ENCODE measurements around the gene WDR62.
"Not testable (repeated sequence)": the region's sequence is repeated elsewhere in the genome, so short reads cannot be mapped to it uniquely, and the experiment has no call there.

Gene WDR62

GRCh38 chr19:36113425-36113824, 58.7 kb downstream of the WDR62 start:
- no peak for DNase-seq

- peak; percentile 48 for DNase-seq
These were observed 59.4 kb downstream of the WDR62 start for GRCh38 chr19:36113894-36114720.

DNA sequence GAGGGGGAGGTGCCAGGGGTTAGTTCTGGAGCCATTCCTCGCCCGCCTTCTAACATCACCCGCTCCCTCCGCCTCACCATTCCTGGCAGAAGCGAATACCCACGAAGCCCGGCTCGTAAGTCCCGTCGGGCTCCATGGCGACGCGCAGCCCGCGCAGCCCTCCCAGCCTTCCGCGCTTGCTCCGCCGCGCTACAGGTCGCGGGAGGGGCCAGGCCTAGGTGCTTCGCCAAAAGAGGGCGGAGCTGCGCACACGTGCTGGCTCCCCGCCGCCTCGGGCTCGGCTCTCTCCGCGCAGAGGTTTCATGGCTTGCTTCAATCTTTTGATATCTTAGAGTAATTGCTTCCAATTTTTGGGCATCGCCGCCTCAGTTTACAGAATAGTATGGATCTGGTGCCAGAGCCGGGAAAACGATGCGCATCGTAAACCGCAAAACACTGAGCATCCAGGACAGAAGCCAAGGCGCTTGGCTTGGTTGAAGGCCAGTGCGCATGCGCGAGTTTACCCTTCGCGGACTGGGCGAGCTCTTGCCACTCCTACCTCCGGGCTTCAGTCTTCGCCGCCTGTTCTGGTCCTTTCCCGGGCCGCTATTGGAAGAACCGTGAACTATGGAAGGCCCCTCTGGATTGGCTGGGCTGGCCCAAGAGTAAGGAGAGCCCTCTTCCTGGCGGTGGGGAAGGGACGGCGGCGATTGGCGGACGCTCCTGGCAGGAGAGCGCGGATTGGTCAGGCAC, 60.2 kb downstream of the WDR62 start, which contains the start of gene POLR2I:
POLR2I (minus strand) TSS at position 155 of the 732 bp plus-strand sequence; CDS start at position 136, 19 bp downstream.
- DNase-seq, result peak; percentile 100

DNA sequence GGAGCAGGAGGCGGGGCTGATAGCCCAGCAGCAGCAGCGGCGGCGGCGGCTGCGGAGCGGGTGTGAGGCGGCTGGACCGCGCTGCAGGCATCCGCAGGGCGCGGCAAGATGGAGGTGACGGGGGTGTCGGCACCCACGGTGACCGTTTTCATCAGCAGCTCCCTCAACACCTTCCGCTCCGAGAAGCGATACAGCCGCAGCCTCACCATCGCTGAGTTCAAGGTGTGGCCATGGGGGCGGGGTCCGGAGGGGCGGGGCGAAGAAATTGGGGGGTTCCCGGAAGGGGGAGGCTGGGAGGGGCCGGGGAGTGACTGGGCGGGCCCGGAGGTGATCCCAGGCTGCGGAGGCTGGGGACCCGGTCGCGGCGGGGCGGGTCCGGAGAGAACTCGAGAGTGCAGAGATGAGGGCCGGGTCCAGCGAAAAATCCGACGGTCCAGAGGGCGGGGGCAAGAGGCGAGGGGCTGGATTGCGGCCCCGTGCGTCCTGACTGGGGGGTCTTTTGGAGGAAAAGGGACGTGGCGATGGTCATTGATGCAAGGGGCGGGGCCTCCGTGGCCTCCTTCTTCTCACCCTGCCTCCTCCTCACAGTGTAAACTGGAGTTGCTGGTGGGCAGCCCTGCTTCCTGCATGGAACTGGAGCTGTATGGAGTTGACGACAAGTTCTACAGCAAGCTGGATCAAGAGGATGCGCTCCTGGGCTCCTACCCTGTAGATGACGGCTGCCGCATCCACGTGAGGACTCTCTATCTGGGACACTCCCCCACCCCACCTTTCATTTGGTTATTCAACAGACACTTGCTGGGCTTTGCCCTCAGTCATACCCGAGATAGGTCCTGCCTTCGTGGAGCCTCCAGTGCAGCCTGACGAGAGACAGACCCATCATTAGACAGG, 61.0 kb downstream of the WDR62 start, which contains the start of gene TBCB:
TBCB (plus strand) TSS at position 16 of the 891 bp plus-strand sequence; CDS start at position 109, 93 bp downstream.
- no peak for DNase-seq

- DNase-seq, result no peak
These were observed 61.6 kb downstream of the WDR62 start for GRCh38 chr19:36116344-36116637.

- DNase-seq, result no peak
These were observed 65.6 kb downstream of the WDR62 start for GRCh38 chr19:36120092-36120983.

GRCh38 chr19:36120984-36121358, 66.3 kb downstream of the WDR62 start:
- no peak for DNase-seq

GRCh38 chr19:36121486-36122124, 66.9 kb downstream of the WDR62 start:
- no peak for DNase-seq

DNA sequence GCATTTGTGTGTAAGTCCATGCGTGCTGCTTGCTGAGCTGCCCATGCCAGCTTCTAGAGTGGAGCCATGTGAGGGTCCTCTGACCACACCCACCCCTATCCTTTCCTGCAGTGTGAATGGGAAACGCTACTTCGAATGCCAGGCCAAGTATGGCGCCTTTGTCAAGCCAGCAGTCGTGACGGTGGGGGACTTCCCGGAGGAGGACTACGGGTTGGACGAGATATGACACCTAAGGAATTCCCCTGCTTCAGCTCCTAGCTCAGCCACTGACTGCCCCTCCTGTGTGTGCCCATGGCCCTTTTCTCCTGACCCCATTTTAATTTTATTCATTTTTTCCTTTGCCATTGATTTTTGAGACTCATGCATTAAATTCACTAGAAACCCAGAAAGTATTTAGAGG, 70.9 kb downstream of the WDR62 start:
- no peak for DNase-seq

- DNase-seq, result no peak
These were observed 73.7 kb downstream of the WDR62 start for GRCh38 chr19:36128392-36128736.

DNA sequence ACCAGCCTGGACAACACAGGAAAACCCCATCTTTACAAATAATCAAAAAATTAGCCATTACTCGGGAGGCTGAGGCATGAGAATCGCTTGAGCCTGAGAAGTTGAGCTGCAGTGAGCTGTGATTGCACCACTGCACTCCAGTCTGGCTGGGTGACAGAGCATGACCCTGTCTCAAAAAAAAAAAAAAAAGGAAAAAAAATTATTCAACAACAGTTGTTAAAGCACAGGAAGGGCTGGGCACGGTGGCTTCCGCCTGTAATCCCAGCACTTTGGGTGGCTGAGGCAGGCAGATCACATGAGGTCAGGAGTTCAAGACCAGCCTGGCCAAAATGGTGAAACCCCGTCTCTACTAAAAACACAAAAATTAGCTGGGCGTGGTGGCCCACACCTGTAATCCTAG, 76.5 kb downstream of the WDR62 start:
- DNase-seq, result not testable (repeated sequence)

- not testable (repeated sequence) for DNase-seq
These were observed 80.2 kb downstream of the WDR62 start for GRCh38 chr19:36134867-36135266.

DNA sequence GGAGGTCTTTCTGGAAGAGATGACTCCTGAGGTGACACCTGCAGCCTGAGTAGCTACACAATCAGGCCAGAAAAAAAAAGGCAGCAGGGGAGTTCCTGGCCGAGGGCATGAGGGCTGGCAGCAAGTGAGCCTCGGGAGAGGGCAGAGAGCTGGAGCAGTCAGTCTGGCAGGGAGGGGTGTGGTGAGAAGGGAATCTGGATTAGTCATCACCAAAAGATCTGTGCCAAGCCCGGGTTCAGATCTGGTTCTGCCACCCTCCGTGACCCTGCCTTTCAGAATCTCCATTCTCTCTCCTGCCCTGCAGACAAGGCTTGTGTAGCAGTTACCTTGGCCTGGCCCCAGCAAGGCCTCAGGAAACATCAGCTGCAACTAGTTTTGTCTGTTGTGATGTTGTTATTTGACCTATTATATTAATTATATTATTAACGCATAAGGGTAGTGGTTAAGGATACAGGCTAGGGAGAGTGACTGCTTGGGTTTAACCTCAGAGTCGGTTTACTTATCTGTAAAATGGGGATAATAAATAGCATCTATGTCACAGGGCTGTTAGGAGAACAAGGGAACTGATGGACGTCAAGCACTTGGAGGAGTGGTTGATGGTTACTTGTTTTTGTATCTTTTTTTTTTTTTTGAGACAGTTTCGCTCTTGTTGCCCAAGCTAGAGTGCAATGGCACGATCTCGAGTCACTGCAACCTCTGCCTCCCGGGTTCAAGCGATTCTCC, 82.4 kb downstream of the WDR62 start:
- DNase-seq, result peak; percentile 45

- no peak for DNase-seq
These were observed 84.4 kb downstream of the WDR62 start for GRCh38 chr19:36139120-36139472.

DNA sequence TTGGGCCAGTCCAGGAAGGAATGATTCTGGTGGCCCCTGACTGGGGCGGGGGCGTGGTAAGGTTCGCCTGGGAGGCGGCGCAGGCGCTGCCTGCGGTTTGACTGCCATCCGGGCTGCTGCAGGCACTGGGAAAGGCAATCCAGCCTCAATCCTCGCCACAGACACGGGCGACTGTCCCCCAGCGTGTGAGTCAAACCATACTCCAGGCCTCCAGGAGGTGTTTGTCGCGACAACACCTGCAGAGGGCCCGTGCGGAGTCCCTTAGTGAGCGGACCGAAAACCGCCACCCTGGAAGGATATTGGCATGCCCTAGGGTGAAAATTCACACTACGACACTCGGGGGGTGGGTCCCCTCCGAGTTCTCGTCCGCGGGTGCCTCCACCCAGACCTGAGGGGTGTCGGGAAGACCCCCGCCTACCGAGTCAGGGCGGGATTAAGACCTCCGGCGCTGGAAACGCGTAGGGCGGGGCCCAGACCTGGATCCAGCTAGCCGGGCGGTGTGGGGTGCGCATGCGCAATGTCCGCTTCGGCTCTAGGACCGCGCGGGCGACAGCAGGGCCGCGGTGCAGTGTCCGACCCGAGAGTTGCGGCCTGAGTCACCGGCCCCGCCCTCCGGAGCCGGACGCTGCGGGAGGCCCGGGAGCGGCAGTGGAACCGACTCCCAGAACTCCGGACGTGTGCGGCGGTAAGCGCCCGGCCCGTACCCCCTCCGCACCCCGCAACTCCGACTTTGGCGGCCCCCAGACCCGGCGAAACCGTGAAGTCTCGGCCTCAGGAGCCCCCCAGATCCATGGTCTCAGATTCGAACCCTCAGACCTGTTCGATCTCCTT, 85.0 kb downstream of the WDR62 start, which contains the start of gene CAPNS1:
CAPNS1 (plus strand) TSS at position 594 of the 831 bp plus-strand sequence. CDS start 946 bp downstream, outside the sequence.
- peak; percentile 95 for DNase-seq

DNA sequence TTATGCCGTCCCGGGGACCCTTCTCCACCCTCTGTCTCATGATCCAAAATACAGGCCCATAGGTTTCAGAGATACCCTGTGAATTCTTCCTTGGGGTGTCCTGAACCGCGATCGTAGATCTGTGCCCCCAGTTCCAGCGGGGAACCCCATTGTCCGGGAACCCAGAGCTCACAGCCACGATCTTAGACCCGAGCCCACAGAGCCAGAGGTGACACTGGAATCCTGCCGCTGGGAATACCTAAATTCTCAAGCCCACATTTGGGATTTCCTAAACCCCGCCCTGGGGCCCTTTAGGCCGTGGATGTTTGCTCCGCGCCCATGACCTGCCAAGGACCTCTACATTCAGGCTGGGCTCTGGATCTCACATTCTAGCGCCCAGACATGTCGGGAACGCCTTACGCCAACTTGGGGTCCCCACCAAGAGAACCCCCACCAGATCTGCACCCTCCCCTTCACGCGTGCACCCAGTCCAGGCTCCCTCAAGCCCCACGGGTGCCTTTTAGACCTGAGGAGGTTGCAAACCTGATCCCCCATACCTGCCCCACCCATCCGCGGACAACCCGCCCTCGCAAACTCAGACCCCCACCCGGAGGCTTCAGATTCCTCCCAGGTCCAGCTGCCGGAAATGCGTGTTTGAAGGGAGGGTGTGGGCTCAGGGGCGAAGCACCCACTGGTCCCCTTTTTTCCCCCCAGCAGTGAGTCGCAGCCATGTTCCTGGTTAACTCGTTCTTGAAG, 85.8 kb downstream of the WDR62 start:
- DNase-seq, result peak; percentile 73

- peak; percentile 86 for DNase-seq
These were observed 86.6 kb downstream of the WDR62 start for GRCh38 chr19:36141039-36141927.

GRCh38 chr19:36142046-36142445, 87.3 kb downstream of the WDR62 start:
- DNase-seq, result no peak
